HL-60 (cell line): ENCODE measurements around the gene TSHZ3.

Experiments
- CTCF ChIP-seq: IDR thresholded peaks from one replicate; pipeline ENCODE4 v1.5.1; 2011; ENCODE audit warnings: low read length, control low read depth, inconsistent platforms; ENCODE audit not compliant: insufficient read depth
- POLR2AphosphoS5 ChIP-seq: IDR thresholded peaks from 2 replicates; pipeline ENCODE4 v1.6.1; 2012; ENCODE audit warnings: low read depth
- REST ChIP-seq: IDR thresholded peaks from 2 replicates; pipeline ENCODE4 v1.6.1; 2012; ENCODE audit warnings: low read depth; ENCODE audit not compliant: insufficient replicate concordance

GRCh38 chr19:31232180-31232579 lies 117.1 kb downstream of the TSHZ3 start:
- TF ChIP-seq POLR2AphosphoS5 (no peak), CTCF (no peak), REST (no peak)
